HL-60/S4 (cell line): ENCODE data around the gene VTCN1.
"Not testable (repeated sequence)": the region's sequence is repeated elsewhere in the genome, so short reads cannot be mapped to it uniquely, and the experiment has no call there.

Experiments
- in situ Hi-C: fragments of 300-500 bp; cut with MboI; formaldehyde crosslinking; loops from 2 replicates; pipeline ENCODE4 v1.14.3; 2022; ENCODE audit warnings: low sequenced_read_pairs

The VTCN1 gene, protein sequence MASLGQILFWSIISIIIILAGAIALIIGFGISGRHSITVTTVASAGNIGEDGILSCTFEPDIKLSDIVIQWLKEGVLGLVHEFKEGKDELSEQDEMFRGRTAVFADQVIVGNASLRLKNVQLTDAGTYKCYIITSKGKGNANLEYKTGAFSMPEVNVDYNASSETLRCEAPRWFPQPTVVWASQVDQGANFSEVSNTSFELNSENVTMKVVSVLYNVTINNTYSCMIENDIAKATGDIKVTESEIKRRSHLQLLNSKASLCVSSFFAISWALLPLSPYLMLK

DNA sequence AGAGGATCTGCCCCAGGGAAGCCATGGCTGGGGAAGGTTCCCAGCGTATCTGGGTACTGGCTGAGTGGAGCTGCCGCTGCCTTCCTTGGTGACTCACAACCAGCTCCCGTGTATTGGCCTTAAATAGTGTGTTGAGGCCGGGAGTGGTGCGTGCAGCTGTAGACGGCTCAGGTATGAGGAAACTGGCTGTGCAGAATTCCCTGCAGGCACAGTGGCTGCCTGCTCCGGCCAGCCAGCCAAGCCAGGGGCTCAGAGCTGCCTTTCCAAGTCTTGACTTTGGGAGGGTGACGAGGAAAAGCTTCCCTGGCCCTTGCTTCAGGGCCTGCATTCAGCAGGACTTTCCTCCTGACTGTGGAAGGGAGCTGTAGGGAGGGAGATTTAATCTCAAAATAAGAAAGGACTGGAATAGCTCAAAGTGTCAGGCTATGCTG is at the start of gene VTCN1:
Gene VTCN1, minus strand, starts transcription at position 97 of the 431 bp plus-strand sequence. Its CDS starts 72 bp downstream, at position 25.
- in situ Hi-C loops: no loop called here

DNA sequence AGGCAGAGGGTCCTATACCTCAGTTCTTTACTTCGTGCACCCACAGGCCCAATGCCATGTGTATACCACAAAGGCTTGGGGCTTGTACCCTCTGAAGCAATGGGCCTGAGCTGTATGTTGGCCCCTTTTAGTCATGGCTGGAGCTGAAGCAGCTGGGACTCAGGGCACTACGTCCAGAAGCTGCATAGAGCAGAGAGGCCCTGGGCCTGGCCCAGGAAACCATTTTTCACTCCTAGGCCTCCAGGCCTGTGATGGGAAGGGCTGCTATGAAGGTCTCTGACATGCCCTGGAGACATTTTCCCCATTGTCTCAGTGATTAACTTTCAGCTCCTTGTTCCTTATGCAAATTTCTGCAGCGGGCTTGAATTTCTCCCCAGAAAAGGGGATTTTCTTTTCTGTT is 48.1 kb upstream of the VTCN1 start:
- in situ Hi-C loops: no loop called here

DNA sequence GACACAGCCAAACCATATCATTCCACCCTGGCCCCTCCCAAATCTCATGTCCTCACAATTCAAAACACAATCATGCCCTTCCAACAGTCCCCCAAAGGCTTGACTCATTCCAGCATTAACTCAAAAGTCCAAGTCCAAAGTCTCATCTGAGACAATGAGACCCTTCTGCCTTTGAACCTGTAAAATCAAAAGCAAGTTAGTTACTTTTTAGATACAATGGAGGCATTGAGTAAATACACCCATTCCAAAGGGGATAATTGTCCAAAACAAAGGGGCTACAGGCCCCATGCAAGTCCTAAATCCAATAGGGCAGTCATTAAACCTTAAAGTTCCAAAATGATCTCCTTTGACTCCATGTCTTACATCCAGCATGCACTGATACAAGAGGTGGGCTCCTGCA is 47.3 kb upstream of the VTCN1 start:
- in situ Hi-C loops: not testable (repeated sequence)

- in situ Hi-C loops: no loop called here
These were observed 46.6 kb upstream of the VTCN1 start for GRCh38 chr1:117257291-117257690.

DNA sequence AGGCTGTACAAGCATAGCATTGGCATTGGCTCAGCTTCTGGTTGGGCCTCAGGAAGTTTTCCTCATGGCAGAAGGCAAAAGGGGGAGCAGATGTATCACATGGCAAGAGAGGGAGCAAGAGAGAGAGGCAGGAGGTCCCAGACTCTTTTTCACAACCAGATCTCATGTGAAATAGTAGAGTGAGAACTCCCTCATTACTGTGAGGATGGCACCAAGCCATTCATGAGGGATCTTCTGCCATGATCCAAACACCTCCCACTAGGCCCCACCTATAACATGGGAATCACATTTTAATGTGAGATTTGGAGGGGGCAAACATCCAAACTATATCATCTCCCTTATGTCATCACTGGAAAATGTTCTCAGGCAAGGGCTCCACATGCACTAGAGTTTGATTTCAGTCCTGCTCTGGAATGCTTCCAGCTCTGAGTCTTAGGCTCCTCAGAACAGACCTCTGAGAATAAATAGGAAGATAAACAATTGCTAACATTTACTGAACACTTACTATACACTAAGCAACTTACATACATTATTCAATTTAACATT is 39.4 kb upstream of the VTCN1 start:
- in situ Hi-C loops: no loop called here

DNA sequence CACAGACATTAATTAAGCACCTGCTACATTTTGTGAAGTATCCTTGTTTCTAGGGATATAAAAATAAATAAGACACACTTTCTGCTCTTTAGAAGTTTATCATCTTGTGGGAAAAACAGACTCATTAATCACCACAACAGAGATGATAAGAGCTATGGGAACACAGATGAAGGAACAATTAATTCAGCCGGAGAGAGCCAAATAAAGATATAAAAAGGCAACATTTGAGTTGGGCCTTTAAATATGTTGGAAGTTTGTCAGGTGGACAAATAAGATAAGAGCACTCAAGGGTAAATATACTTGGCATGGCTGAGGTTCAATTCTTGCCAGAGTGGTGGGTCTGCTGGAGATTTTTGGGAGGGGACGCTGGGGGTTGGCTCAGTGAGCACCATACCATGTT is 34.2 kb upstream of the VTCN1 start:
- in situ Hi-C loops: no loop called here

- in situ Hi-C loops: no loop called here
These were observed 33.6 kb upstream of the VTCN1 start for GRCh38 chr1:117244306-117244705.

DNA sequence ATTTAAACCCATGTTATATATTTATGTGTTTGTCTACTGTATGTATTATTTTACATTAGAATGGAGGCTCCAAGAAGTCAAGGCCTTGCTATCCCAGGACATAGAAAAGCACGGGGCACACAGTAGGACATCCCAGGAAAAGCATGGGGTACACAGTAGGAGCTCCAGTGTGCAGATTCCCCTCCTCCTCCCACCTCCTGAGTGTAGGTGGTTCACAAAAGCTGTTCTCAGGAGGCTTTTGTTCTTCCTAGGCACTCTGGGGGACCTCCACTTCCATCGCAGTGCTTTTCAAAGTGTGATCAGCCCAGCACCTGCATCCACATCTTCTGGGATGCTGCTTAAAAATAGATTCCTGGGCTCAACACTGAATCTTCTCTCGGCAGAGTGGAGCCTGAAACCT is 30.8 kb upstream of the VTCN1 start:
- in situ Hi-C loops: no loop called here

DNA sequence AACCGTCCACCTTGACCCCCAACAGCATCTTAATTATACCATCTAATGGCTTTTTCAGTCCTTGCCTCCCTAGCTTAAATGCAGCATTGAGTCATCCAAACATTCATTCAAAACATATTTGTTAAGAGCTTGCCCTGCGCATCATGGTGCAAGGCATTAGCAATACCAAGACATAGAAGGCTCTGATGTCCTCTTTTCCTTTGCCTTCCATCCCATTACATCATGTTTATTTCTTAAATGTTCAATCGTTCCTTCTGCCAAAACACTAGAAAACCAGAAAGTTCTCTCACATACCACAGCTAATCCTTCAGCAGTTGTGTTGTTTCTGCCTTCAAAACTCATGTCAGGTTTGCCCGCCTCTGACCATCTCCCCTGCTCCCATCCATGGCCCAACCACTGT is 29.8 kb upstream of the VTCN1 start:
- in situ Hi-C loops: no loop called here

DNA sequence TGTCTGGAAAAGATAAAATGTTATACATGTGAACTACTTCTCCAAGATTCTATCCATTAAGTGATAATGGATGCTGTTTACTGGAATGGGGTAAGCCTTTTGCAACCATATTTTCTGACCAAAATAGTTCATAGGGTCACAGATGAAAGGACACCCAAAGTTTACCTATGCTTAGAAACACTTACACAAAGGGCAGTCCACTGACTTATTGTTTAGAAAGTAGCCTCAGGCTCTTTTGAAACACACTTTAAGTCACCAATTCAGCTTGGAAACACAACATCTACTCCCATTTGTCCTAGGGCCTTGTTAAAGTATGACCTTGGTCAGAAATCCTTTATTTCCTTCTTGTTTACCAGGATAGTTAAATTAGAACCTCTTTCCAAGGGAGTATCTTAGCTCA is 28.7 kb upstream of the VTCN1 start:
- in situ Hi-C loops: no loop called here

DNA sequence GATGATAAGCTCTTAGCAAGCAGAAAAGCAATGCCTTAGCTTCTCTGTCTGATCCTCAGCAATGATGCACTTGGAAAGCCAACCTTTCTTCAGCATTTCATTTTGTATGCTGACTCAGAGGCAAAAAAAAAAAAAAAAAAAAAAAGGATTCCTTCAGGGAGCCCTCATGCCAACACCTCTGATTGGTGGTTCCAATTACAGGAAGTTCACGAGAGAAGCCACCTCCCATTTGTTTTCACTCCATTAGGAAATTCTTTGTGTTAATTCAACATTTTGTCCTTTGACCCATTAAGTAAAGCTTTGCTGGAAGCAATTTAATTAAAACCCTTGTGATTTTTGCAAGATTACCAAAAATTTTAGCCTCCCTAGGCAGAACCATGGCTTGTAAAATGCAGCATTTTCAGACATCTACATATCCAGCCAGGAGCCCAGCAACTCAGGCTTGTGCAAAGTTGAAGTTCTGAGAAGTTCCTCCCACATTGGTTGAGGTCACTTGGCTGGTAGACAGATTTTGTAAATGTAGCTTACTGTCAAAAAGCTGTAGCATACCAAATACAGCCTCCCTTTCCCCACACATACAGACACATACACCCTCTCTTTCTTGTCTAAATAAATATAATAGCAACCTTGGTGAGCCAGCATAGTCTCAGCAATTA is 27.1 kb upstream of the VTCN1 start:
- in situ Hi-C loops: no loop called here

GRCh38 chr1:117235863-117236465 is 25.2 kb upstream of the VTCN1 start:
- in situ Hi-C loops: no loop called here

- in situ Hi-C loops: no loop called here
These were observed 21.8 kb upstream of the VTCN1 start for GRCh38 chr1:117232531-117232930.

GRCh38 chr1:117231748-117232373 is 21.1 kb upstream of the VTCN1 start:
- in situ Hi-C loops: no loop called here

DNA sequence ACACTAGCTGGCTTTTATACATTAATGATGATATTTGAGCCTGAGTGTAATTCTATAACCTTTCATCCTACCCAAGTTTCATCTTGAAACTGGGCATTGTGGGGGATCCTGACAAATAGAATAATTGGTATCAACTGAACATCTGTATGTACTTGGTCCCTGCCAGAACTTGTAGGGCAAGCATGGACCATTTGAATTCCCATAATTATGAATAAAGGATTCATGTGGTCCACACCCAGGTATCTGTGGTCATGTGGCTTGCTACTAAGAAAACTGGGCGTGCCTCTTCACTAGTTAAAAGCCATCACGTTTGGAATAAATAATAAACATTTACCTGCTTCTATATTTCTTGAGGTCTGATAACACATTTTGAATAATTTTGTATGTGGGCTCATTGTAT is 20.6 kb upstream of the VTCN1 start:
- in situ Hi-C loops: no loop called here

DNA sequence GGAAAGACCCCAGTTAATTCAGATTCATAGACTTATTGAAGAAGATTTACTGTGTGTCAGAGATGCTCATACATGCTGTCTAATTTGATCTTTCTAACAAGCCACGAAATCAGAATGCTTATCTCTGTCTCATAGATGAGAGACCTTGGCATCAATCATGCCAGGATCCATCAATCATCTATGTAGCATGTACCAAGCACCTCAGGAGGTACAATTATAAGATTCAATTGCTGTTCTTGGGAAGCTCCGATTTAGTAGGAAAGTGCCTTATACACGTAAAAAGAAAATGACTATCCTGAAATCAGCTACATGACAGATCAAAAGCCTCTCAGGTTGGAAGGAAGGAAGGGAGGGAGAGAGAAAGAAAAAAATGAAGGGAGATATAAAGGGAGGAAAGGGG is 18.5 kb upstream of the VTCN1 start:
- in situ Hi-C loops: no loop called here

GRCh38 chr1:117225931-117226330 is 15.2 kb upstream of the VTCN1 start:
- in situ Hi-C loops: no loop called here

GRCh38 chr1:117216718-117217117 is 6.0 kb upstream of the VTCN1 start:
- in situ Hi-C loops: no loop called here

- in situ Hi-C loops: no loop called here
These were observed 5.2 kb upstream of the VTCN1 start for GRCh38 chr1:117215733-117216462.

DNA sequence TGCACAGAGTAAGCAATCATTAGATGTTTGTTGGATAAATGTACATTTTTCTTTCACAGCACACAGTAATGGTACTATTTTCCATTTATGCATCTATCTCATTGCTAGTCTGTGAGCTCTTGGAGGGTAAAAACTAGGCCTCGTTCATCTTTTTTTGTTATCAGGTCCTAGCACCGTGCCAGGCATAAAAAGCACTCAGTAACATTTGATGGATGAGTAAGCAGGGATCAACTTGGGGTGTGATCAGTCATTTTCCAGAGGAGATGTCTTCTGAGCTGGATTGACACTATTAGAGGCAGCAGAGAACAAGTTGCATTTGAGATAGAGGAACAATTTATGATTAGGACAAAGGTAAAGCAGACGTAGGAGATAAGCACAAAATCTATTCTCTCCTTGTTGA is 4.3 kb upstream of the VTCN1 start:
- in situ Hi-C loops: no loop called here

- in situ Hi-C loops: no loop called here
These were observed 2.3 kb upstream of the VTCN1 start for GRCh38 chr1:117213046-117213445.
